BE2C (cell line): ENCODE results near the gene DDX28.

ENCODE experiments used
- DNase-seq: peaks from one replicate; pipeline ENCODE4 v3.0.0-alpha.2; 2020
- H3K27me3 ChIP-seq: fragments of 250-450 bp; sonication (Bioruptor Pico); 2 replicates; pipeline ENCODE4 v1.5.1; 2020; ENCODE audit warnings: mild to moderate bottlenecking
- H3K36me3 ChIP-seq: fragments of 250-450 bp; sonication (Bioruptor Pico); 2 replicates; pipeline ENCODE4 v1.5.1; 2020; ENCODE audit warnings: mild to moderate bottlenecking
- H3K4me1 ChIP-seq: fragments of 250-450 bp; sonication (Bioruptor Pico); 2 replicates; pipeline ENCODE4 v1.5.1; 2020
- H3K4me3 ChIP-seq: 2 replicates; pipeline ENCODE4 v1.5.1; 2011; ENCODE audit warnings: low read depth, low read length
- H3K9me3 ChIP-seq: fragments of 250-450 bp; sonication (Bioruptor Pico); 2 replicates; pipeline ENCODE4 v1.5.1; 2020
- TF ChIP-seq, protein P1 (sequence below): IDR thresholded peaks from 2 replicates; pipeline ENCODE4 v1.5.1; 2012; ENCODE audit warnings: mild to moderate bottlenecking, low read depth, low read length

The DDX28 gene

DNA sequence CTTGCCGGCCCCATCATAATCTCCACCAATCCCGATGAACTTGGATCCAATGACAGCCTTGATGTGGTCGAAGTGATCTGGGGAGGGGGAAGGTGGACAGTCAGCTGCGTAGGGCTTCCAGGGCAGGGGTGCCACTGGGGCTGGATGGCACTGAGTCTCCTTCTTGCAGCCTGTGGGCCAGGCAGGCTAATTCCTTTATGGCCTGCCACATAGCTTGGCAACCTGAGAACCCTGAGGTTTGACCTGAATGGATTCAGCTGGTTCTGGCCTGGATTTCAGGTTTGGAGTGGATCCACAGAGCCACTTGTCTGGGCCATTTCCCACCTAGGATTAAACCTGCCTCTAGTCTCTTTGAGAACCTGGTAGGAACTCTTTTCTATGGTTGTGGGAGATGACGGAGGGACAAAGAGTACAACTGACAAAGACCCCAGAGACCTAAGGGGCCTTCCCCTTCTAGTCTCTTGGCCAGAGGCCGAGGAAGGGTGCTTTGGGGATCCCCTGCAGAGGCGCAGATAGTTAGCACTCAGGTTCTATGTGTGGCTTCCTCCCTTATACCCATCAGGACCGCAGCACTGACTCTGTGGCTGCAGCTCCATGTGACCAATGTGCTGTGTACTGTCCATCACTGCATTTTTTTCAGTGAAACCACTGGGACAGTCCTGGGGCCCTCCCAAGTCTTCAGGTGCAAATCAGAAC lies 33.6 kb downstream of the DDX28 start:
- H3K36me3 ChIP-seq, result no peaks in the 10 kb centered on the region
- TF ChIP-seq, protein P1, sequence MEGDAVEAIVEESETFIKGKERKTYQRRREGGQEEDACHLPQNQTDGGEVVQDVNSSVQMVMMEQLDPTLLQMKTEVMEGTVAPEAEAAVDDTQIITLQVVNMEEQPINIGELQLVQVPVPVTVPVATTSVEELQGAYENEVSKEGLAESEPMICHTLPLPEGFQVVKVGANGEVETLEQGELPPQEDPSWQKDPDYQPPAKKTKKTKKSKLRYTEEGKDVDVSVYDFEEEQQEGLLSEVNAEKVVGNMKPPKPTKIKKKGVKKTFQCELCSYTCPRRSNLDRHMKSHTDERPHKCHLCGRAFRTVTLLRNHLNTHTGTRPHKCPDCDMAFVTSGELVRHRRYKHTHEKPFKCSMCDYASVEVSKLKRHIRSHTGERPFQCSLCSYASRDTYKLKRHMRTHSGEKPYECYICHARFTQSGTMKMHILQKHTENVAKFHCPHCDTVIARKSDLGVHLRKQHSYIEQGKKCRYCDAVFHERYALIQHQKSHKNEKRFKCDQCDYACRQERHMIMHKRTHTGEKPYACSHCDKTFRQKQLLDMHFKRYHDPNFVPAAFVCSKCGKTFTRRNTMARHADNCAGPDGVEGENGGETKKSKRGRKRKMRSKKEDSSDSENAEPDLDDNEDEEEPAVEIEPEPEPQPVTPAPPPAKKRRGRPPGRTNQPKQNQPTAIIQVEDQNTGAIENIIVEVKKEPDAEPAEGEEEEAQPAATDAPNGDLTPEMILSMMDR, result no peak
- H3K4me3 ChIP-seq, result no peak overlapping the region
- H3K4me1 ChIP-seq, result no peaks in the 10 kb centered on the region
- H3K27me3 ChIP-seq, result no peaks in the 10 kb centered on the region
- no peaks in the 10 kb centered on the region for H3K9me3 ChIP-seq
- DNase-seq, result no peak

DNA sequence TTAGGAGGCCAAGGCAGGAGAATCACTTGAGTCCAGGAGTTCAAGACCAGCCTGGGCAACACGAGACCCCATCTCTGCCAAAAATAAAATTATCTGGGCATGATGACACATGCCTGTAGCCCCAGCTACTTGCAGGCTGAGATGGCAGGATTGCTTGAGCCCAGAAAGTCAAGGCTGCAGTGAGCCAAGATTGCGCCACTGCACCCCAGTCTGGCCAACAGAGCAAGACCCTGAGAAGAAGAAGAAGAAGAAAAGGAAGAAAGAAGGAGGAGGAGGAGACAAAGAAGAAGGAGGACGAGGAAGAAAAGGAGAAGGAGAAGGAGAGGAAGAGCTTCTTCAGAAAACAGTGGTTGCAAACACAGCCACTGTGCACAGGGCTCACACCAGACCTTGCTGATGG lies 34.4 kb downstream of the DDX28 start:
- no peak overlapping the region for H3K4me3 ChIP-seq
- DNase-seq, result no peak
- no peaks in the 10 kb centered on the region for H3K27me3 ChIP-seq
- TF ChIP-seq, protein P1, result no peak
- H3K4me1 ChIP-seq, result no peaks in the 10 kb centered on the region
- H3K9me3 ChIP-seq, result no peaks in the 10 kb centered on the region
- H3K36me3 ChIP-seq, result no peaks in the 10 kb centered on the region

DNA sequence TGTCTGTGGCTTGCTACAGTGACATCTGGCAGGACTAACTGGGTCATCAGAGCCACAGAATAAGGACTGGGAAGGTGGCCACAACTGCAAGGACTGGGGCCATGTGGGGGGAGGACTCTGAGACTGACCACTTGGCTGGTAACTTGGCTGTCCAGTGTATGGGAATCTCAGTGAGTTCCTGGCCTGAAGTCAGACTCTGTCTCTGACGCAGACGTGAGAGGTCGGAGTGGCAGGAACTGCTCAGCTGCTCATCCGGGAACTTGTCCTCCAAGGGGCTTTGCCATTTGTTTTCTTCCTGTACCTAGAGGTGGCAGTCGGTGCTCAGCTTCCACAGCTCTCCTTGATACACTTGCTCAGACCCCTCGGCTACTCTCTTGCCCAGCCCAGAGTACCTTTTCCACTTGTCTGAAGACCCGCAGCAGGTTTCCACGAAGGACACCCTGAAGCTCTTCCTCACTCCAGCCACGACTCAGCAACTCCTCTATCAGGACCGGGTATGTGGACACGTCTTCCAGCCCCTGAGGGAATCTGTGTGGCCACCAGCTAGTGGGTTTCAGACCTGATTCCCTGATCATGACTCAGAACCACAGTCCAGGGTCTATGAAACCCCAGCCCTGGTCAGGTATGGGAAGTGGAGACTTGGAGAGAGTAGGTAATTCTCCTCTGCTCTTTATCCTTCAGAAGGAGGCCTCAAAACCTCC lies 35.4 kb downstream of the DDX28 start:
- TF ChIP-seq, protein P1, result no peak
- DNase-seq, result no peak
- H3K36me3 ChIP-seq, result no peaks in the 10 kb centered on the region
- H3K4me1 ChIP-seq, result no peaks in the 10 kb centered on the region
- H3K4me3 ChIP-seq, result no peak overlapping the region
- no peaks in the 10 kb centered on the region for H3K9me3 ChIP-seq
- H3K27me3 ChIP-seq, result no peaks in the 10 kb centered on the region

DNA sequence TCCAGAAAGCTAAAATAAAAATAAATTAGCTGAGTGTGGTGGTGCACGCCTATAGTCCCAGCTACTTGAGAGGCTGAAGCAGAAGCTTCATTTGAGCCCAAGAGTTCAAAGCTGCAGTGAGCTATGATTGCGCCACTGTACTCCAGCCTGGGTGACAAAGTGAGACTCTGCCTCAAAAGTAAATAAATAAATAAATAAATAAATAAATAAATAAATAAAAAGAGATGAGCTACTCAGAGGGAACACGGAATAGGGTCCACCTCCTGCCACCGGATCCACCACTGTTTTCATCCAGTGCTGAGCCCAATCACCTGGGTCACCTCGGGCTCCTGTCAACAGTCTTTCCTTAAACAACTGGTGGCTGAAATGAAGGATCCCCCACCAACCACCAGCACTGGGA lies 36.1 kb downstream of the DDX28 start:
- H3K4me3 ChIP-seq, result no peak overlapping the region
- TF ChIP-seq, protein P1, result no peak
- H3K36me3 ChIP-seq, result no peaks in the 10 kb centered on the region
- no peaks in the 10 kb centered on the region for H3K9me3 ChIP-seq
- H3K4me1 ChIP-seq, result no peaks in the 10 kb centered on the region
- DNase-seq, result no peak
- H3K27me3 ChIP-seq, result no peaks in the 10 kb centered on the region

DNA sequence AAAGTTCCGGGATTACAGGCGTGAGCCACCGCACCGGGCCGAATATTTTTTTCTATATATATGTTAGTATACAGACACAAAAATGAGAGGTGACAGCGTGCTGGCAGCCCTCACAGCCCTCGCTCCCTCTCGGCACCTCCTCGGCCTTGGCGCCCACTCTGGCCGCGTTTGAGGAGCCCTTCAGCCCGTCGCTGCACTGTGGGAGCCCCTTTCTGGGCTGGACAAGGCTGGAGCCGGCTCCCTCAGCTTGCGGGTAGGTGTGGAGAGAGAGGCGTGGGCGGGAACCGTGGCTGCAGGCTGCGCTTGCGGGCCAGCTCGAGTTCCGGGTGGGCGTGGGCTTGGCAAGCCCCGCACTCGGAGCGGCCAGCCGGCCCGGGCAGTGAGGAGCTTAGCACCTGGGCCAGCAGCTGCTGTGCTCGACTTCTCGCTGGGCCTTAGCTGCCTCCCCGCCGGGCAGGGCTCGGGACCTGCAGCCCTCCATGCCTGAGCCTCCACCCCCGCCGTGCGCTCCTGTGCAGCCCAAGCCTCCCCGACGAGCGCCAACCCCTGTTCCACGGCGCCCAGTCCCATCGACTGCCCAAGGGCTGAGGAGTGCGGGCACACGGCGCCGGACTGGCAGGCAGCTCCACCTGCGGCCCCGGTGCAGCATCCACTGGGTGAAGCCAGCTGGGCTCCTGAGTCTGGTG lies 40.9 kb downstream of the DDX28 start:
- Histone ChIP-seq H3K27me3 (no peaks in the 10 kb centered on the region), H3K36me3 (no peaks in the 10 kb centered on the region), H3K4me1 (no peaks in the 10 kb centered on the region), H3K9me3 (no peaks in the 10 kb centered on the region), H3K4me3 (no peak overlapping the region)
- DNase-seq, result no peak
- TF ChIP-seq, protein P1, result no peak
